Right atrium auricular region (tissue), 2 donors: ENCODE measurements around the gene LCAT. TPM values are rescaled to one million over a fixed set of nuclear protein-coding genes. Genes with fewer than 3 reads are reported as not detected.
A peak's percentile ranks its signal among the peaks of the same experiment; 100 is the strongest.
"Not testable (repeated sequence)": the region's sequence is repeated elsewhere in the genome, so short reads cannot be mapped to it uniquely, and the experiment has no call there.

Experiments
- DNase-seq: peaks from one replicate; pipeline ENCODE4 v3.0.0-alpha.2; 2019; ENCODE audit warnings: low spot score
- H3K27ac ChIP-seq, 2 donors: fragments of 200-600 bp; sonication (generic); 1 replicate in 1 of 2; 2 replicates in 1 of 2; pipeline ENCODE4 v1.5.1; 2016 to 2019
- H3K27me3 ChIP-seq, 2 donors: fragments of 200-600 bp; sonication (generic); one replicate each; pipeline versions ENCODE4 v1.5.1 to v1.6.0; 2017 to 2019
- H3K36me3 ChIP-seq: fragments of 200-600 bp; sonication (generic); one replicate; pipeline ENCODE4 v1.5.1; 2016
- H3K4me1 ChIP-seq, 2 donors: fragments of 200-600 bp; sonication (generic); one replicate each; pipeline versions ENCODE4 v1.5.1 to v1.6.0; 2017 to 2019
- H3K4me3 ChIP-seq, 2 donors: fragments of 200-600 bp; sonication (generic); 1 replicate in 1 of 2; 2 replicates in 1 of 2; pipeline ENCODE4 v1.5.1; 2017 to 2019; ENCODE audit warnings: mild to moderate bottlenecking in 1 of 2, moderate library complexity in 1 of 2
- H3K9me3 ChIP-seq, 2 donors: fragments of 200-600 bp; sonication (generic); one replicate each; pipeline ENCODE4 v1.5.1; 2019
- CTCF ChIP-seq, 2 donors: fragments of 200-600 bp; sonication (generic); IDR thresholded peaks; one replicate each; pipeline ENCODE4 v1.5.1; 2019; ENCODE audit warnings: antibody characterized with exemption in 2 of 2
- total RNA-seq, 2 donors: library from RNA; depleted of rRNA; stranded (reverse); fragments of >200 nt; gene quantifications; one replicate each; pipeline ENCODE4 v1.1.0, GENCODE V29; 2016

Gene LCAT
- total RNA-seq, 2 donors from 2014 or later: 2.9 to 11.8 TPM

GRCh38 chr16:67915831-67916723 is 27.8 kb downstream of the LCAT start:
- DNase-seq: no peak

GRCh38 chr16:67915496-67915769 is 28.5 kb downstream of the LCAT start:
- Histone ChIP-seq H3K36me3 (peaks cover 15% of the 10 kb centered on the region), H3K4me1 (peaks cover 0 to 48% of the 10 kb centered on the region in 2 donors)
- not testable (repeated sequence) for H3K27me3 ChIP-seq, H3K4me3 ChIP-seq, DNase-seq, H3K9me3 ChIP-seq, H3K27ac ChIP-seq

More at GRCh38 chr16:67915831-67916723, 27.8 kb downstream of the LCAT start:
- Histone ChIP-seq H3K27me3 (no peaks in the 10 kb centered on the region), H3K4me3 (no peak overlapping the region), H3K4me1 (peaks cover 0 to 49% of the 10 kb centered on the region in 2 donors), H3K27ac (peak overlapping the region in 1 of 2 donors; percentile 94), H3K36me3 (peaks cover 14% of the 10 kb centered on the region), H3K9me3 (no peaks in the 10 kb centered on the region)
- no peak for TF ChIP-seq CTCF (IDR thresholded peaks at IDR 0.05)

GRCh38 chr16:67914758-67915495 is 29.0 kb downstream of the LCAT start:
- H3K4me3 ChIP-seq: no peak overlapping the region
- H3K9me3 ChIP-seq: no peaks in the 10 kb centered on the region
- H3K4me1 ChIP-seq: peaks cover 0 to 44% of the 10 kb centered on the region in 2 donors
- TF ChIP-seq CTCF (IDR thresholded peaks at IDR 0.05): no peak
- no peak overlapping the region for H3K27ac ChIP-seq
- DNase-seq: no peak
- H3K27me3 ChIP-seq: no peaks in the 10 kb centered on the region
- H3K36me3 ChIP-seq: peaks cover 20% of the 10 kb centered on the region

DNA sequence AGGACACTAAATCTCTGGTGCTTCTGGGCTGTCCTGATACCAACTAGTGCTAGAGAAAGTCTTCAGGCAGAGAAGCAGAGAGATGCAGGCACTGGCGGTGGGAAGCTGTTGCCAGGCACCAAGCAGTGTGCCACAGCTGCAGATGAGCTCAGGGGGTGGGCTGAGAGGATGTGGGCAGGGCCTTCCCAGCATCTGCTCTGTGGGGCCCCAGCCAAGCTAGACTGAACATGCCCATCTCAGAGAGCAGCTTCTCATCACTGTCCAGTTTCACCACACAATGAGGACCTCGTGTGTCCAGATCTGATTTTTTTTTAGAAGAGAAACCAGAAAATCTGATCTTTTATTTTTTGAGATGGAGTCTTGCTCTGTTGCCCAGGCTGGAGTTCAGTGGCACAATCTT is 33.8 kb downstream of the LCAT start:
- peaks cover 34% of the 10 kb centered on the region for H3K36me3 ChIP-seq
- TF ChIP-seq CTCF (IDR thresholded peaks at IDR 0.05): no peak
- no peak overlapping the region for H3K27ac ChIP-seq
- no peaks in the 10 kb centered on the region for H3K4me1 ChIP-seq
- DNase-seq: no peak
- H3K4me3 ChIP-seq: no peak overlapping the region
- H3K9me3 ChIP-seq: no peaks in the 10 kb centered on the region
- H3K27me3 ChIP-seq: no peaks in the 10 kb centered on the region

- Histone ChIP-seq H3K9me3 (no peaks in the 10 kb centered on the region), H3K27me3 (no peaks in the 10 kb centered on the region), H3K27ac (no peak overlapping the region), H3K4me3 (no peak overlapping the region), H3K4me1 (no peaks in the 10 kb centered on the region), H3K36me3 (peaks cover 34% of the 10 kb centered on the region)
- TF ChIP-seq CTCF (IDR thresholded peaks at IDR 0.05): no peak
- no peak for DNase-seq
These were observed 34.7 kb downstream of the LCAT start for GRCh38 chr16:67909056-67909742.
